IMR-90 (cell line): ENCODE measurements around the gene CDX1. TPM values are rescaled to one million over a fixed set of nuclear protein-coding genes. Genes with fewer than 3 reads are reported as not detected.

Experiments
- ATAC-seq: fragments of 200-7000 bp; cut with Tn5 transposase; 2 replicates; pipeline ENCODE4 v1.9.1; 2020; ENCODE audit warnings: low read depth, mild to moderate bottlenecking, moderate library complexity
- BruUV-seq: library from RNA; stranded (reverse); fragments of 400-500 nt; replicated peaks from 2 replicates; lab custom pipeline; 2021; lab: Mats Ljungman, UMichigan
- CTCF ChIA-PET: fragments of 300-600 bp; formaldehyde crosslinking; extraction: SDS; loops from one replicate; lab custom pipeline; 2021; ENCODE audit warnings: antibody characterized with exemption; lab: Yijun Ruan, JAX
- POLR2A ChIA-PET: fragments of 300-600 bp; sonication (Branson Sonifier 250); formaldehyde crosslinking; loops from one replicate; lab custom pipeline; 2022; ENCODE audit warnings: antibody characterized with exemption; ENCODE audit not compliant: unreplicated experiment; lab: Charles Lee
- DNase-seq: peaks from one replicate; pipeline ENCODE4 v3.0.0; 2013
- H2AFZ ChIP-seq: replicated peaks from 2 replicates; pipeline ENCODE3; 2013; ENCODE audit warnings: low read length, mild to moderate bottlenecking; ENCODE audit not compliant: poor library complexity
- H2AK5ac ChIP-seq: 2 replicates; pipeline ENCODE4 v1.6.1; 2013; ENCODE audit warnings: low read depth, low read length, inconsistent platforms
- H2AK9ac ChIP-seq: replicated peaks from 2 replicates; pipeline ENCODE3; 2013; ENCODE audit warnings: mild to moderate bottlenecking, low read depth, low read length, moderate library complexity; ENCODE audit not compliant: poor library complexity
- H2BK120ac ChIP-seq: 2 replicates; pipeline ENCODE4 v1.6.1; 2013; ENCODE audit warnings: low read depth, low read length, inconsistent platforms
- H2BK15ac ChIP-seq: 3 replicates; pipeline ENCODE4 v1.6.1; 2013; ENCODE audit warnings: low read depth, low read length, inconsistent platforms
- H2BK20ac ChIP-seq: 2 replicates; pipeline ENCODE4 v1.6.1; 2013; ENCODE audit warnings: low read depth, mild to moderate bottlenecking, inconsistent platforms, low read length, moderate library complexity
- H2BK5ac ChIP-seq: 2 replicates; pipeline ENCODE4 v1.6.1; 2013; ENCODE audit warnings: mild to moderate bottlenecking, low read depth, low read length, inconsistent platforms; ENCODE audit not compliant: poor library complexity, severe bottlenecking
- H3K14ac ChIP-seq: replicated peaks from 2 replicates; pipeline ENCODE4 v1.6.1; 2013; ENCODE audit warnings: low read depth, low read length, inconsistent platforms
- H3K18ac ChIP-seq: 2 replicates; pipeline ENCODE4 v1.6.1; 2013; ENCODE audit warnings: low read depth, low read length, control low read depth
- H3K23ac ChIP-seq: 2 replicates; pipeline ENCODE4 v1.6.1; 2013; ENCODE audit warnings: low read depth, low read length, inconsistent platforms
- H3K27ac ChIP-seq: 2 replicates; pipeline ENCODE4 v1.5.1; 2013; ENCODE audit warnings: mild to moderate bottlenecking, control low read depth, low read length; ENCODE audit not compliant: insufficient read depth
- H3K27me3 ChIP-seq: 2 replicates; pipeline ENCODE4 v1.6.1; 2013; ENCODE audit warnings: low read length; ENCODE audit not compliant: control insufficient read depth, insufficient read depth
- H3K36me3 ChIP-seq: 2 replicates; pipeline ENCODE4 v1.6.1; 2013; ENCODE audit warnings: low read length, mixed read lengths; ENCODE audit not compliant: control insufficient read depth, insufficient read depth
- H3K4ac ChIP-seq: 2 replicates; pipeline ENCODE4 v1.6.1; 2013; ENCODE audit warnings: low read depth, low read length, inconsistent platforms
- H3K4me1 ChIP-seq: 2 replicates; pipeline ENCODE4 v1.6.1; 2013; ENCODE audit warnings: low read length, mixed read lengths; ENCODE audit not compliant: control insufficient read depth, insufficient read depth
- H3K4me2 ChIP-seq: 2 replicates; pipeline ENCODE4 v1.6.1; 2013; ENCODE audit warnings: low read depth, mild to moderate bottlenecking, control low read depth, low read length, moderate library complexity
- H3K4me3 ChIP-seq: 2 replicates; pipeline ENCODE4 v1.5.1; 2013; ENCODE audit warnings: low read depth, mild to moderate bottlenecking, control low read depth, low read length, moderate library complexity; ENCODE audit not compliant: insufficient read depth
- H3K56ac ChIP-seq: 2 replicates; pipeline ENCODE4 v1.6.1; 2013; ENCODE audit warnings: low read length, inconsistent platforms; ENCODE audit not compliant: insufficient read depth; ENCODE audit errors: extremely low read depth
- H3K79me1 ChIP-seq, 2 experiments: 2 replicates each; pipeline ENCODE4 v1.6.1; 2013; ENCODE audit warnings: low read length in 2 of 2, inconsistent platforms in 1 of 2, low read depth in 1 of 2
- H3K9ac ChIP-seq: 2 replicates; pipeline ENCODE4 v1.6.1; 2013; ENCODE audit warnings: low read depth, low read length, control low read depth
- H3K9me1 ChIP-seq: 2 replicates; pipeline ENCODE4 v1.6.1; 2013; ENCODE audit warnings: low read length, inconsistent platforms; ENCODE audit not compliant: insufficient read depth
- H3K9me3 ChIP-seq: 2 replicates; pipeline ENCODE4 v1.6.1; 2013; ENCODE audit warnings: low read length; ENCODE audit not compliant: control insufficient read depth, insufficient read depth
- H4K20me1 ChIP-seq: 2 replicates; pipeline ENCODE4 v1.6.1; 2013; ENCODE audit warnings: low read length, inconsistent platforms; ENCODE audit not compliant: insufficient read depth
- H4K5ac ChIP-seq: 2 replicates; pipeline ENCODE4 v1.6.1; 2013; ENCODE audit warnings: mild to moderate bottlenecking, low read depth, low read length, control low read depth
- H4K8ac ChIP-seq, 2 experiments: 2 replicates each; pipeline ENCODE4 v1.6.1; 2013; ENCODE audit warnings: low read depth in 2 of 2, low read length in 2 of 2, control low read depth in 1 of 2, inconsistent platforms in 1 of 2
- H4K91ac ChIP-seq: 2 replicates; pipeline ENCODE4 v1.6.1; 2013; ENCODE audit warnings: low read depth, low read length, inconsistent platforms; ENCODE audit not compliant: insufficient read depth
- BHLHE40 ChIP-seq: fragments of 150-350 bp; IDR thresholded peaks from 2 replicates; pipeline ENCODE4 v1.6.1; 2016; ENCODE audit warnings: mild to moderate bottlenecking, low read depth, low read length
- CEBPB ChIP-seq: IDR thresholded peaks from 2 replicates; pipeline ENCODE4 v1.6.1; 2012; ENCODE audit warnings: low read depth, low read length, improper control_type of control experiment
- CHD1 ChIP-seq: IDR thresholded peaks from 2 replicates; pipeline ENCODE4 v1.6.1; 2012; ENCODE audit warnings: low read depth, low read length, improper control_type of control experiment
- FOS ChIP-seq: fragments of 150-350 bp; IDR thresholded peaks from 2 replicates; pipeline ENCODE4 v1.6.1; 2016; ENCODE audit warnings: low read depth, low read length
- MAFK ChIP-seq: IDR thresholded peaks from 2 replicates; pipeline ENCODE4 v1.6.1; 2012; ENCODE audit warnings: low read depth, low read length, improper control_type of control experiment
- MAZ ChIP-seq: IDR thresholded peaks from 2 replicates; pipeline ENCODE4 v1.6.1; 2012; ENCODE audit warnings: low read depth, mild to moderate bottlenecking, low read length, improper control_type of control experiment, moderate library complexity, borderline replicate concordance
- MXI1 ChIP-seq: IDR thresholded peaks from 2 replicates; pipeline ENCODE4 v1.6.1; 2012; ENCODE audit warnings: low read depth, mild to moderate bottlenecking, low read length, moderate library complexity, borderline replicate concordance
- NFE2L2 ChIP-seq: fragments of 150-350 bp; IDR thresholded peaks from 2 replicates; pipeline ENCODE4 v1.6.1; 2016; ENCODE audit warnings: low read depth, mild to moderate bottlenecking, low read length
- POLR2A ChIP-seq: IDR thresholded peaks from 2 replicates; pipeline ENCODE4 v1.6.1; 2012; ENCODE audit warnings: mild to moderate bottlenecking, low read depth, low read length
- RAD21 ChIP-seq: IDR thresholded peaks from 2 replicates; pipeline ENCODE4 v1.6.1; 2012; ENCODE audit warnings: low read length, improper control_type of control experiment
- RFX5 ChIP-seq: IDR thresholded peaks from 2 replicates; pipeline ENCODE4 v1.8.0; 2012; ENCODE audit warnings: low read depth, mild to moderate bottlenecking, low read length, moderate library complexity
- USF2 ChIP-seq: fragments of 150-350 bp; IDR thresholded peaks from 2 replicates; pipeline ENCODE4 v1.6.1; 2017; ENCODE audit warnings: mild to moderate bottlenecking, antibody characterized with exemption, low read length, low read depth
- WGBS, 2 experiments: methylation state at CpG; one replicate each; pipeline versions ENCODE4 v1.1.5 to v1.1.7; 2013; ENCODE audit warnings: missing lambda C conversion rate in 2 of 2; ENCODE audit not compliant: insufficient read length in 1 of 2; ENCODE audit errors: extremely low coverage in 2 of 2; 5-methylcytosine and 5-hydroxymethylcytosine counted together
- dilution Hi-C: fragments of 300-500 bp; cut with HindIII; formaldehyde crosslinking; loops from one replicate; pipeline ENCODE4 v1.14.3; 2018; ENCODE audit warnings: low sequenced_read_pairs; ENCODE audit not compliant: unreplicated experiment
- in situ Hi-C: fragments of 300-500 bp; cut with MboI; formaldehyde crosslinking; loops from 3 replicates; pipeline ENCODE4 v1.14.3; 2019; ENCODE audit warnings: low sequenced_read_pairs, inconsistent platforms, mixed read lengths
- intact Hi-C: fragments of 100-400 bp; cut with micrococcal nuclease; formaldehyde crosslinking; loops from 2 replicates; pipeline ENCODE4 v1.10.0; 2022
- polyA plus RNA-seq, 3 experiments: library from polyadenylated mRNA; depleted of rRNA; stranded (reverse); fragments of >200 nt; gene quantifications; 2 replicates each; pipeline ENCODE4 v1.2.3, GENCODE V29; 2012; ENCODE audit warnings: low replicate concordance in 1 of 3
- total RNA-seq: library from RNA; depleted of rRNA; stranded (reverse); fragments of >200 nt; gene quantifications from 2 replicates; pipeline ENCODE4 v1.2.3, GENCODE V29; 2012
- TF ChIP-seq, protein P1 (sequence below): fragments of 150-350 bp; IDR thresholded peaks from 2 replicates; pipeline ENCODE4 v1.6.1; 2016; ENCODE audit warnings: low read depth, mild to moderate bottlenecking, low read length, moderate library complexity, borderline replicate concordance
- TF ChIP-seq, protein P2 (sequence below): conservative IDR thresholded peaks from 2 replicates; pipeline ENCODE4 v1.5.1; 2012; ENCODE audit warnings: mild to moderate bottlenecking, low read depth, low read length, improper control_type of control experiment

The CDX1 gene
- total and polyA plus RNA-seq, 2 of the 4 experiments (the other 2 are of a cell fraction) = 0.18 to 0.24 TPM

- Histone ChIP-seq H3K27me3 (no peaks in the 10 kb centered on the region), H2AK5ac (peak overlapping the region; percentile 94), H4K20me1 (peaks cover 46% of the 10 kb centered on the region), H3K14ac (peak overlapping the region; percentile 96), H3K9me1 (peaks cover 32% of the 10 kb centered on the region), H2AK9ac (peak overlapping the region; percentile 96), H3K4ac (peak overlapping the region; percentile 99), H3K36me3 (peaks cover 36% of the 10 kb centered on the region; the same call in 1 of the 2 replicates), H3K27ac (peak overlapping the region; percentile 91), H3K4me3 (peak overlapping the region; percentile 76), H2BK20ac (peak overlapping the region; percentile 56), H3K9ac (peak overlapping the region; percentile 99), H3K23ac (peak overlapping the region; percentile 94), H3K56ac (peak overlapping the region; percentile 88), H3K4me2 (peak overlapping the region; percentile 93), H3K9me3 (no peaks in the 10 kb centered on the region), H3K79me1 (peaks cover 5 to 66% of the 10 kb centered on the region in 2 experiments), H2BK5ac (peak overlapping the region; percentile 91), H4K8ac (peak overlapping the region; percentile 74 to 89; a peak in 2 of 4 replicates), H2AFZ (peak overlapping the region; percentile 53), H4K91ac (peak overlapping the region; percentile 98), H2BK15ac (peak overlapping the region; percentile 27; the same call in 1 of the 3 replicates), H3K4me1 (peaks cover 41% of the 10 kb centered on the region), H2BK120ac (peak overlapping the region; percentile 85), H3K18ac (peak overlapping the region; percentile 83), H4K5ac (peak overlapping the region; percentile 8; the same call in 1 of the 2 replicates)
- no TSS peak for BruUV-seq
- ChIA-PET POLR2A (interaction anchor here (0.7 kb wide), 1 partner anchor 10 kb away, joined by 3 read pairs; no protein-coding TSS in a partner anchor), CTCF (interaction anchor here (0.6 to 0.7 kb wide), 3 partner anchors 60 to 196 kb away, joined by 3 read pairs; no protein-coding TSS in a partner anchor)
- ATAC-seq = peak; percentile 42
- in situ Hi-C loops (no loop called here), intact Hi-C loops (loop anchor here (1.0 to 2.0 kb wide), 3 partner anchors 11 to 23 kb away; no protein-coding TSS in a partner anchor), dilution Hi-C loops (no loop called here)
- 15% methylated on average over 5 of the region's 9 CpGs; no CpG with 5 or more reads in 1 of the 2 experiments for WGBS, 2 experiments
- DNase-seq = peak; percentile 80
- TF ChIP-seq, protein P1, sequence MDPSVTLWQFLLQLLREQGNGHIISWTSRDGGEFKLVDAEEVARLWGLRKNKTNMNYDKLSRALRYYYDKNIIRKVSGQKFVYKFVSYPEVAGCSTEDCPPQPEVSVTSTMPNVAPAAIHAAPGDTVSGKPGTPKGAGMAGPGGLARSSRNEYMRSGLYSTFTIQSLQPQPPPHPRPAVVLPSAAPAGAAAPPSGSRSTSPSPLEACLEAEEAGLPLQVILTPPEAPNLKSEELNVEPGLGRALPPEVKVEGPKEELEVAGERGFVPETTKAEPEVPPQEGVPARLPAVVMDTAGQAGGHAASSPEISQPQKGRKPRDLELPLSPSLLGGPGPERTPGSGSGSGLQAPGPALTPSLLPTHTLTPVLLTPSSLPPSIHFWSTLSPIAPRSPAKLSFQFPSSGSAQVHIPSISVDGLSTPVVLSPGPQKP = no peak
- no peak for TF ChIP-seq CHD1
- no peak for TF ChIP-seq RFX5
- TF ChIP-seq BHLHE40 = no peak
- no peak for TF ChIP-seq FOS
- peak; percentile 47; the same call in 1 of the 2 replicates for TF ChIP-seq MXI1
- no peak for TF ChIP-seq MAZ
- TF ChIP-seq USF2 = no peak
- TF ChIP-seq, protein P2, sequence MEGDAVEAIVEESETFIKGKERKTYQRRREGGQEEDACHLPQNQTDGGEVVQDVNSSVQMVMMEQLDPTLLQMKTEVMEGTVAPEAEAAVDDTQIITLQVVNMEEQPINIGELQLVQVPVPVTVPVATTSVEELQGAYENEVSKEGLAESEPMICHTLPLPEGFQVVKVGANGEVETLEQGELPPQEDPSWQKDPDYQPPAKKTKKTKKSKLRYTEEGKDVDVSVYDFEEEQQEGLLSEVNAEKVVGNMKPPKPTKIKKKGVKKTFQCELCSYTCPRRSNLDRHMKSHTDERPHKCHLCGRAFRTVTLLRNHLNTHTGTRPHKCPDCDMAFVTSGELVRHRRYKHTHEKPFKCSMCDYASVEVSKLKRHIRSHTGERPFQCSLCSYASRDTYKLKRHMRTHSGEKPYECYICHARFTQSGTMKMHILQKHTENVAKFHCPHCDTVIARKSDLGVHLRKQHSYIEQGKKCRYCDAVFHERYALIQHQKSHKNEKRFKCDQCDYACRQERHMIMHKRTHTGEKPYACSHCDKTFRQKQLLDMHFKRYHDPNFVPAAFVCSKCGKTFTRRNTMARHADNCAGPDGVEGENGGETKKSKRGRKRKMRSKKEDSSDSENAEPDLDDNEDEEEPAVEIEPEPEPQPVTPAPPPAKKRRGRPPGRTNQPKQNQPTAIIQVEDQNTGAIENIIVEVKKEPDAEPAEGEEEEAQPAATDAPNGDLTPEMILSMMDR = 0 out of 2 replicates have a peak, but pooled peaks have one; percentile 21
- TF ChIP-seq NFE2L2 = no peak
- no peak for TF ChIP-seq CEBPB
- TF ChIP-seq POLR2A = peak; percentile 77
- TF ChIP-seq MAFK = peak; percentile 23; the same call in 1 of the 2 replicates
- TF ChIP-seq RAD21 = no peak; the same call in 1 of the 2 replicates
These were observed 12.5 kb upstream of the CDX1 start for GRCh38 chr5:150153957-150154617.
